NCI-H524 (cell line): ENCODE results near the gene MACROD2.

Source experiments
- DNase-seq, 2 experiments: peaks; one replicate each; lab custom pipeline; 2025; lab: John Stamatoyannopoulos, UW

Gene MACROD2

DNA sequence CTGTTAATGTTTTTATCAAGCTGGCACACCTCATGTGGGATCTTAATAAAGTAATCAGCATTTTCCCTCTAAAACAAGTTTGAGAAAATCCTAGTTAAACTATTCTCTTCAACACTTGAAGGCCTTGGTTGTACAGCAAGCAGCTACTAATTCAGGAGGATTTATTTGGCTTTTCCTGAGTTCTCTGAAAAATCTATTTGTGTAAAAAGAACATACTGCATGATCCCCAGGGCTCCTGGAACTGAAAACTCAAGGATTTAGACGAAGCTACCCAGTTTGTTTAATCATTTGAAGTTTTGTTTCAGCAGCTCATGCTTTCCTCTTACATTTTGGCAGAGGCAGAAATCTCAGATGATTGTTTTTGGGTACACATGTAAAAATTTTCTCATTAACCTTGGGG, 651.7 kb downstream of the MACROD2 start:
- DNase-seq = no peak

GRCh38 chr20:14649662-14650061, 654.3 kb downstream of the MACROD2 start:
- DNase-seq = no peak

DNA sequence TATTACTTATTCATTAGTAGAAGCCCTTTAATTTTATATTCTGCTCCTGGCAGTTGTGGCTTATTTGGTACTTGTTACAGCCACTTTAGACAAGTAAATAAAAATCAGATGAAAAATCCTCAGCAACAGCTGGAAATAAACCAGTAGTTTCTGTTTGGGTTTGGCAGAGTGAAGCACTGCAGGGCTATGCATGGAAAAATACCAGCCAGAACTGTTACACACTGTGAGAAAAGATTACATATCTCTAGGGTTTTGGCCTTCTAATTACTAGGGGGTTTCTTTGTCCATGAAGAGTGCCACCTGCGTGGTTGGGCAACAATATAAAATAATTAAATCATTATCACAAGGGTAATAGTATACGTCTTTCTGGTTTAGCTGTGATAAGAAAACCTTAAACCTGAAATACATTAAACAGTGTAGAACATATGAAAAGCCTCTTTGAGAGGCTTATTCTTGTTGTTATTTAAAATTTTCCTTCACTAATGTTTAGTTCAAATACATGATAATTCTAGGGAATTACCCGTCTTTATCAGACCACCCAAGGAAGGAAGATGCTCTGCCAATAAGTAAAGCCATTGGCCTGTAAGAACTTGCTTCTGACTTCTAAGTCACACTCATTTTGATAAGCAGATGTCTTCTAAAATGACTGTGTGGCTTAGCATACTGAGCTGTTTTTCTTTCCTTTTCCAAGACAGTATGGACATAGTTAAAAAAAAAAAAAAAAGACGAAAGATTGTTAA, 662.1 kb downstream of the MACROD2 start:
- DNase-seq = no peak

DNA sequence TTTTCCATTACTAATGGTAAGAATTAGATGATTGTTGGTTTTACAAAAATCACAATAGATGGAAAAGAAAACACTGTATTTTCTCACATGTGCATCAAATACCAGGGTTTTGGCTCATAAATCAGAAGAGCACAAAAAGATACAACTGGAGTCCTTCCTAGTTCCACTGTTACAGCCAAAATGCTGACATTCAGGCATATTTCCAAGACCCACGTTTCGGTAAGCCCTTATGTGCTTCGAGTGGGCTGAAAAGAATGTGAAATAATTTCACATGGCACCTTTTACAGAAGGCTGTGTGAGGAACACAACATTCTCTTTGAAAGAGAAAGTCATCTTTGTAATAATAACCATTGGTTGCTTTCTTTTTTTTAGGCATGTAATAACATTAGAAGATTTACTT, 668.8 kb downstream of the MACROD2 start:
- DNase-seq = no peak

GRCh38 chr20:14666696-14667095, 671.4 kb downstream of the MACROD2 start:
- no peak for DNase-seq

DNA sequence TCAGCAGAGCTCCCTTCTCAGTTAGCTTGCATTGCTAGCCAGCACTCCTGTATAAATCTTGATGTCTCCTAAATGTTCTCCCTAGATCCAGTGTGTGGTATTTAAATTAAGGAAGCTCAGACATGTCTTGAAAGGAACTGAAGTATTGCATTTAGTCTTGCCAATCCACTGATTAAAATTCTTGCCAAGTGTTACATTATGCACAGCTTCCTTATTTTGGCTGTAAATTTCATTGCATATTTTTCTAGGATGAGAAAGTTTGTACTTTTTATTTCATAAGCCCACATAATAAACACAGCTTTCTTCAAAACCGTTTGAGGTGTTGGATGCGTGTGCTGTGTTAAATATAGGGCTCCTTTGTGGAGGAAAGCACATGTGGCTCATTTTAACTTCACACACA, 671.9 kb downstream of the MACROD2 start:
- no peak for DNase-seq

- DNase-seq = peak in 1 of 2 experiments; percentile 57
Measured at GRCh38 chr20:14672066-14672465, 676.8 kb downstream of the MACROD2 start.

GRCh38 chr20:14673164-14673563, 677.8 kb downstream of the MACROD2 start:
- DNase-seq = no peak

DNA sequence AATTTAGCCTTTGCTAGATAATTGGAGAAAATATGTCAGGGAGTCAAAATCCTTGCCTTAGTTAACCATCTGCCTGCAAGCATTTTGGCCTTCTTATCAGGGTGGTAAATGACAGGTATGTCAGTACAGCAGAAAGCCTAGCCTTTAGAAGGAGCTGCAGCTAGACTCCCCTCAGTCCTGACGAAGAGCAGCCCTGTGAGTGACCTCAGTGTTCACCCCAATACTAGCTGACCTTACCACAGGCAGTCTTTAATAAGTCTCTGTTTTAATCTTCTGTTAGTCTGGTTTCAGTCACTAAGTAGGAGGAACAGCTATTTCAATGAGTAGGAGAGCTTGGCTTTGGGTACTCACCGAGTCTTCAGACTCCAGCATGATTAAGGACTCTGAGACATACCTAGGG, 682.1 kb downstream of the MACROD2 start:
- DNase-seq = no peak

DNA sequence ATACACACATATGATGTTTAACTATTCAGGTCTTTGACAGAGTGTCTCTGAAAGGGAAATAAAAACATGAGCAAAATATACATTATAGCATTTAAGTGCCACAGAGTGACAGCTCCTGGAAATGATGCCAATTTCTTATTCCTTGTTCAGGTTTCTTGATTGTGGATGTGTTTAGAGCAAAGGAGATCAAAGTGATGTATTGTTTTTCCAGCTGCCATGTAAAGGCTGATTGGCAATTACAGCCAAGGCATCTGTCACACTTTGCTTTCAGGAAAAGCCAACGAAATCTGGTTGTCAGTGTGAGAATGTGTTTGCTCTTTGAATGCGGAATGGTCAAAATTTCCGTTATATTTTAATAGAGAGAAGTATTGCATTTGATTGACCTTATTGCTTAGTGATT, 689.9 kb downstream of the MACROD2 start:
- no peak for DNase-seq

GRCh38 chr20:14687313-14687712, 692.0 kb downstream of the MACROD2 start:
- no peak for DNase-seq

DNA sequence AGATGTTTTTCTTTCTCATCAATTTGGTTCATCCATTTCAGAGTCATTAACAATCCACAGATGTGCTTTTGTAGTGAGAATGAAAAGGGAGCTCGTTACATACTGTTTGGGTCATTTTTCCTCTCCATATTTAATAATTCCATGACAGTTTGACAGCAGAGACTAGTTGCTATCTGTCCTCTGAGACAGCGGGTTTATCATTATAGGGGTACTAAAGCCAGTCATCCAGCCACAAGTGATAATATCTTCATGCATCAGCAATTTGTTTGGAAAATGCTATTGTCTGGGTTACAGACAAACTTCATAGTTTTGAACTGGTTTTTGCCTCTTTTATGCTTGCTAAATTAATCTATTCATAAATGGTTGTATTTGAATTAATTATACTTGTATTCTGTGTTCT, 692.7 kb downstream of the MACROD2 start:
- DNase-seq = no peak

DNA sequence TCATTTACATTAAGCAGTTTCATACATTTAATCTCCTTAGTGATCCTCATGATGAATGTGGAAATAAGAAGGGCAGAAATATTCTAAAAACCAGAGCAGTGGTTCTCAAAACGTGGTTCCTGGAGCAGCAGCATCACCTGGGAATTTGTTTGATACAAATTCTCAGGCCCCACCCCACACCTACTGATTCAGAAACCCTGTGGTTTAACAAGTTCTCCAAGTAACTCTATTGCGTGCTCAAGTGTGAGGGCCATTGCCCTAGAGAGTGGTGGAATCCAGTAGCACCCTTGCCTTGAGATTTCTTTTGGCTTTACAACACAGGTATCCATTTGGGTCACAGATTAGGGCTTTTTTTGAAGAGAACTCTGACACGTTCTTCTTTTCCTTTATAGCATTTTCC, 696.7 kb downstream of the MACROD2 start:
- no peak for DNase-seq

DNA sequence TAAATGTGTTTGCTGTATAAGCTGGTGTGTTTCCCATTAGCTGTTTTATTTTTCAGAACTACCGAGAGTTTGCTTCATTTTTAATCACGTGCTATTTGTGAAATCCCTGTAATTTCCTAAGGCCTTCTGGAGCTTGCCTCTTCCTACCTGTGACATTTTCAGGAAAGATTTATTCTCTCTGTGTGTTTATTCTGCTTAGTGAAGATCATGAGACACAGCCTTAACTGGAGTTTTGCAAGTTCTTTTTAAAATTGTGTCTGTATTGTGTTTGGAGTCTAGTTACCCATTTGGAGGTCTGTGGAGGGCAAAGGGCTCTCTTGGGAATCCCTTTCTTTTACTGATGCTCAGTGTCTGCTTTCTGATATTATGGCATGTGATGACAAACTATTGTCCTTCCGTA, 701.2 kb downstream of the MACROD2 start:
- DNase-seq = no peak

GRCh38 chr20:14696937-14697336, 701.6 kb downstream of the MACROD2 start:
- no peak for DNase-seq

GRCh38 chr20:14698125-14698524, 702.8 kb downstream of the MACROD2 start:
- no peak for DNase-seq

DNA sequence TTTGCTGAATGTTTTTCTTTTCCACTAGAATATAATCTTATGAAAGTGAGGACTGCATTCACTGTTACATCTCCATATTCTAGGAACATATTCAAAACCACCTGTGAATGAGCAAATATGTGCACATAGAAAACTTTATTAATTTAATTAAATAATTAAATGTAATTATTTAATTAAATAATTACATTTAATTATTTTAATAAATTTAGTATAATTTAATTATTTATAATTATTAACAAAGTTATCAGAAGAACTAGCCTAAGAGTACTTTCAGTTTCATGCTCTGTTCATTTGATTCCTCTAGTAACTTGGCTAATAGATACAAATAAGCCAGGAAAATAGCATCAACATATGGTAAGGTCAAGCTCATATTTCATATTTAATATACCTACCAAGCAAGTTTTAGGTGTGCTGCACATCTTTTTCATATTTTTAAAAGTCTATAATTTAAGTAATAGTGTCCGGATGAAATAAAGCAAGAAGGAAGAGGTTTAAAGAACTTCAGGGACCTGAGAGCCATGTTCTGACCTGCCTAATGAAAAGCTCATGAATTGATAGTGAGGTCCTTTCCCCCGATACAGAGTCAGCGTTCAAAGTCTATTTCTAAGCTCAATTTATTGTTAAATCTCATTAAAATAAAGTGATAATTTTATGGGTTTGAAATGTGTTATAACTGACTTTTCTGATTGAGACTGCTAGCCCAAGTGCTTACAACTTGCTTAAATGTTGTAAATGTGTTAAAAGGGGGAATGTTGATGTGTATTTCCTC, 703.5 kb downstream of the MACROD2 start:
- DNase-seq = no peak

- DNase-seq = no peak
Measured at GRCh38 chr20:14700639-14700960, 705.3 kb downstream of the MACROD2 start.

GRCh38 chr20:14701326-14701725, 706.0 kb downstream of the MACROD2 start:
- peak; percentile 29 to 59 for DNase-seq

DNA sequence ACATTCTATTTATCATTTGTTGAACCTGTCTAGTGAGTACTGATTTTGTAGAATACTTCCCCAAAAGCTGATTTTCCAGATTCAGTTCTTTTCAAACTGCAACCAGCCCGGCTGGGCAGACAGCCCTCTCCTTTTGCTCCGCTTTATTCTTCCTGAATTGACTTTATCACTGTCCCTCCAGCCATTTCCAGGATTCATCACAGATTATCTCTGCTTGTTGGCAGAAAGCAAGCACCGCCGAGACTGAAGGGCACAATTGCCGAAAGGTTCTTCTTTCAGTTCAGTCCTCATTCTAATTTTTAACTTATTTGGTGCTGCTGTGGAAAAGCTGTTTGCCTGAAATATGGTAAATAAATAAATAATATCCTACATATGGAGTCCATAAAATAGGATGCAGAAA, 711.2 kb downstream of the MACROD2 start:
- no peak for DNase-seq

DNA sequence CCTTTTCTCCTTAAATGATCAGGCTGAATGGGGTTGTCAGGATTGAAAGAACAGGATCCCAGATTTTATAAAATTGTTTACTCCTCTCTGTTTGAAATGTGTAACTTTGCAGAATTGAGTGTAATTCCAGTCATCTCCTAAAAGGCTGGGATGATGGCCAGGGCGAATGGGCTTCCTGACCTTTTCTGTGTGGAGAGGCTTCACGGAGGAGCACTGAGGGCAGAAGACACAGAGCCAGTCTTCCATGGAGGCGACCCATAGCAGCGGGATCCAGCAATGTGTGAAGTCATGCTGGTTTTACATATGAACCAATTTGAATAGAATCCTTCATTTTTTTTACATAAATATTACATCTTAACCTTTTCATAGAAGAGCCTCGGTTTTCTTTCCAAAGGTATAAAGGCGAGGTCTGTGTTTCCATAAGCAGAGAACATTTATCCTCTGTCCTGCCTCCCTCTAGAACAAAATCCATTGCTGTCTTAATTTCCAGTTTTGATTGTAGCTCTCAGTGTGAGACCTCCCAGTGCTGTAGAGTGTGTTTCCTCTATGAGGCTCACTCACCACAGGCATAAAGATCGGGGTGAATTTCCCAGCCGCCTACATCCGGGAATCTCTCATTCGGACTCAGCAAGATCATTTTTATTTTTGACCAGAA, 711.8 kb downstream of the MACROD2 start:
- DNase-seq = no peak

DNA sequence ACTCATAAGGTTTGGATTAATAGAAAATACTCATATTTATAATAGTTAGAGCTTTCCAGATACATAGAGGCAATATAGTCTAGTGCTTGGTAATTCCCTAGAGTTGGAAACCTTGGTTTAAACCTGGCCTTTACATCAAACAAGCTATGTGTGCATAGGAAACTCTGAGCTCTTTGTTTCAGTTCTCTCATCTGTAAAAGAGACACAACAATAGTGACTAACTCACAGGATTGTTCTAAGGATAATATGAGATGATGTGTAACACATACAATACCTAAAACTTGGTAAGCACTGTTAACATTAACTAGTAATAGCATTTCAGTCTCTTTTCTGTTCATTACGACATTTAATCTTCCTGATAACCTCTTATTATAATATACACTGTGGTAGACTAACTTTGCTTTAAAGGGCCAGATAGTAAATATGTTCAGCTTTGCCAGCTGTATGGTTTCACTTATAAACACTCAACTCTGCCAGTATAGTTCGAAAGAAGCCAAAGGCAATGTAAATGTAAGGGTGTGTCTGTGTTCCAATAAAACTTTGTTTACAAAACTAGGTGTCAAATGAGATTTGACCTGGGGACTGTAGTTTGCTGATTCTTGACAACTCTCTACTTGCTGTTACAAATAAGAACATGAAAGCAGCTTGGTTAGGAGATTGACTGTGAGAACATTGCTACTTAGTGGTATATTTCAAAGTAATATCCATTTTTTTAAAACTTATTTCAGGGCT, 712.7 kb downstream of the MACROD2 start:
- DNase-seq = no peak

GRCh38 chr20:14709439-14709838, 714.1 kb downstream of the MACROD2 start:
- no peak for DNase-seq
